Hematopoietic multipotent progenitor cell treated with erythropoietin and hydrocortisone succinate and interleukin-3 and kit ligand, for 6 days (in vitro differentiated cells): ENCODE data around the gene PDE4D.

Source experiments
- DNase-seq: peaks from one replicate; pipeline ENCODE4 v3.0.0-alpha.2; 2015

PDE4D gene

DNA sequence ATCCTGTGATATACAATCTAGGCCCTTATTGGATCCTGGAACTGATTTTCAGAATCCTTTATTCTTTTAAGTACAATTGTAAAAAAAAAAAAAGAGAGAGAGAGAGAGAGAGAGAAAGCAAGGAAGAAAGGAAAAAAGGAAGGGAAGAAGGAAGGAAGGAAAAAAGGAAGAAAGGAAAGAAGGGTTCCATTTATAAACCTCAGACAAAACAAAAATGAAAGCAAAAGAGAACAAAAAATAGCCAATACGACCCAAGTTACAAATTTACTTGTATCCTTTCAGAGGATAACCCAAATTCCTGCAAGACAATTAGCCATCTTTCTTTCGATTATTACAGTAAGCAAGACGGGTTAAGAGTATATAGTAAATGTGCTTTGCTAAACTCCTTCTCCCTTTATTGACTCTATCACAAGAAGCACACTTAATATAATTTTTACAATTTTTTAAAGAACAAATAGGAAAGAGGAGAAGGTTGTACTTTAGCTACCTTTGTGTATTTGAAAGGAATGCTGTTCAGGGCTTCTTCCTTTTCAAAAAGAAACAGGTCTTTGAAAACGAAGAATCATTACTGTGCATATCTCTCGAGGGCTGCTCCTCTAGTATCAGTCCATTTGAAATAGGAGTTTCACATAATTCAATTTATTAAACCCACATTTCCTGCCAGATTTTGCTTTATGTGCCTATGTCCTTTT, 767.4 kb downstream of the PDE4D start:
- DNase-seq = no peak

DNA sequence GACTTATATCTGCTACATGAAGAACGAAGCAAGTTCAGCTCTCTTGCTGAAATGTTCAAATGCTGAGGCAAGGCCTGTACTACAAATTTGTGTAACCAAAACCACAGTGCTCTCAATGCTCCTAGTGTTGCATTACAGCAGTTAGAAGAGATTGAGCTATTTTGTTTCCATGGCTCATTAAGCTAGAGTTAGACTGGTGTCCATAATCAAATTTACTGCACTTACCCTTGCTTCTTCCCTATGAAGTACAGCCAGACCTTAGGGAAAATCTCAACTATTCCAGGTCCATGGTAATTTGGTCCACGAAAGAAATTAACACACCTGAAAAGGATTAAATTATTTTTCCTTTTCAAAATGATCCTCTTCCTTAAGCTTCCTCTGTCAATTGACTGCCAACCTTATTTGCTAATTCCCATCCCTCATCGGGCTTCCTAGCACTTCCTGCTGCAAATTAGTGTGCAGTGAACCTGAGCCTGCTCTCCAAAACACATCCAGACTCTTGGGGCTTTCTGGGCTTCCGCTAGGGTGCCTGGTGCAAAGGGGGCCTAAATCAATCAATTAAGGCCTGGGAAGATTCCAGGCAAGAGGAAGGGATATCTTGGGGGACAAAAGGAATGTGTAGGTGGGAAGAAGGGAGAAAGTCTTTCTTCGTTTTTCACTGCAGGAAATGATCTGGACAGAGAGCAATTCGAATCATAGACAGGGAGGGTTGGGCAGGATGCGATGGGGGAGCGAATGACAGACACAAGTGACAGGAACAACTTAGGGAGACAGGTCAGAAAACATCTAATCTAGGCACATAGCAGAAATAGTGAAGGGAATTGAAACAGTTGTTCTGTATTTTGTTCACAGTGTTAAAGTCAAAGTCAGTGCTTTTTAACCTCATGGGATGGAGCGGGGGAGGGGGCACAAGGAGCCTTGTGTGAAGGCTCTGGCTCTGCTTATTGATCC, 768.2 kb downstream of the PDE4D start:
- peak; percentile 17 for DNase-seq

DNA sequence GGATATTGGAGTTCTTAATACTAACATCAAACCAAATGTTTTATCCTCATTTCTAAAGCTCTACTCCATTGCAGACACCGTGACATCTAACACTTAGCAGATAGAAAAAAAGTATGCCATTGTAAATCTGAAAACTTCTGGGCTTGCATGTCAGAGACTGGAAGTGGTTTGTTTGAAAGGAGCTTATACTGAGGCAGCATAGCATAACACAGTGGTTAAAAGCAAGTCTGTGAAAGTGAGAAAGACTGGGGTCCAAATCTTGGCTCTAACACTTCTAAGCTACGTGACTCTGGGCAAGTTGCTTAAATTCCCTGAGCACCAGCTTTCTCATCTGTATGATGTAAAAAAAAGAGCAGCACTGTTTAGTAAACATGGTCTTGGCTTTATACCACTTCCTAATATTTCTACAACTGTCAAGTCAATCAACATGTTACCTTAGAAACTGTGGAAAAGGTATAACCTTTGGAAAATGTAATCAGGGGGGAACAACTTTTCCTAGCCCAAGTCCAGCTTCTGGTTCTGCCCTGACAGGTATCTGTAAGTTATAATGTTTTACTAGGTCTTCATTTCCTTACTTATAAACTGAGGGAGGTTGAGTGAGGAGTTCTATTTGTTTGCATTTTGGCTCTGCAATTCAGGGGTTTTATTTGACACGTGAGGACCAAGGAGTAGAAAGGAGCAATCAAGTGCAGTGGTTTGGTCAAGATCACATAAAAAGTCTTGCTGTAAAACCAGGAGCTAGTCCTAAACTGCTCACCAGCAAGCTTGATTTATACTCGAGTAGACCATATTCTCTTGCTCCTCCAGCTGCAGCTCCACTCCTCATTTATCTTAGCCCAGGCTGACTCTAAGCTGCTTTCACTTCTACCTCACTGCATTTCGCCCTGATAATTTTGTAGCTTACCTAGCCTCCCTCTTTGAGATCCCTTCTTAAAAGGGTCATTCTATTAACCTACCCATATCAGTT, 769.6 kb downstream of the PDE4D start:
- DNase-seq = no peak

DNA sequence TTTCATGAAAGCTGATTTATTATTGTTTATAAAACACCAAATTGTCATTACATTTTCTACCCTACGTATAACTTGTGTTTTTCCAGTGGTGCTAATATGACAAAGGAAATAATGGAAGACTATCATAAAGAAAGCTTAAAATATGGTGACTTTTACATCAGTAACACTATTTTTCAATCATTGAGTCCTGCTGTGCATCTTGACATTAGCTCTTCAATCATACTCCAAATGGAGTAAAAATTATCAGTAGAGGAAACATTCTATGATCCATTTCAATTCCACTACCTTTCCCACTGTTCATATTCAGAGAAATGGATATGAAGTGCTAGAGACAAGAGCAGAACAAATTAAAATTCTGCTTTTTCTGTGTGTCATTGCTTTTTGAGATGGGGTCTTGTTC, 774.0 kb downstream of the PDE4D start:
- no peak for DNase-seq

DNA sequence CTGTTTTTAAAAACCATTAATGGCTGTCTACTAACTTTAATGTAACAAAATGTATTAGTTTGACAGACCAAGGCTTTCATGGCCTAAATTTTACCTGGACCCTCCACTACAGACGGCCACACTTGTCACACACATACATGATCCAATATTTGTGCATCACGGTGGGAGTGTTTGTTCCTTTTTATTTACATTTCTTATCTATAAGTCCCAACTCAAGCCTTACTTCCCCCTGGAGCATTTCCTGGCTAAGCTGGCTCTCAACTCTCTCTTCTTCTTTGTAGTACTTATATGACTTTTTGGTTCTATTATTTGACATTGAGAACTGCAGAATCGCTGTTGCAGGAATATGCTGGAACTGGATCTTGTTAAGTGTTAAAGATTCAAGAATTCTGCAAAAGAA, 776.2 kb downstream of the PDE4D start:
- no peak for DNase-seq

DNA sequence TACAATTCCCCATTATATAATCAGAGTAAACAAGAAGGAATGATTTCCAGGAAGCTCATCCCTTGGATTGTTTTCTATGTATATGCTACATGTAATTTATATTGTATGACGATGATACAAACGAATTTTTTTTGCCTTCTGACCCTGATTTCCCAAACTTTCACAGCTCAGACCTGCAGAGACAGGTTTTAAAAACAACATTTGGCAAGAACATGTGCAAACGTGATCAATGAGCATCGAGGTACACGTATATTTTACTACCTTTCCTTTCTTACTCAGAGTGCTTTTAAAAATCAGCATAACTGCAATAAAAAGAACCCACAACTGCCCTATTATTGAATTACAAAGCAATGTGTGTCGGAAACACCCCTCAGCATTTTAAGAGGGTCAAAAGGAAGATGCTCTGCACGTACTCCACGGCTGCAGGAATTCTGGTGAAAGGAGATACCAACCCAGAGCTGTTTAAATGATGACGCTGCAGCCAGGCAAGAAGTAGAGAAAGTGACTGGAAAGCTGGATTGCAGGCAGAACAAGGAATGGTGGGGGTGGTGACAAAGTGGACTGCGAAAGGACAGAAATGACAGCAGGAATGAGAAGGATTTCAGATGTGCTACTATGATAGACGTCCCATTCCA, 777.2 kb downstream of the PDE4D start:
- DNase-seq = no peak

DNA sequence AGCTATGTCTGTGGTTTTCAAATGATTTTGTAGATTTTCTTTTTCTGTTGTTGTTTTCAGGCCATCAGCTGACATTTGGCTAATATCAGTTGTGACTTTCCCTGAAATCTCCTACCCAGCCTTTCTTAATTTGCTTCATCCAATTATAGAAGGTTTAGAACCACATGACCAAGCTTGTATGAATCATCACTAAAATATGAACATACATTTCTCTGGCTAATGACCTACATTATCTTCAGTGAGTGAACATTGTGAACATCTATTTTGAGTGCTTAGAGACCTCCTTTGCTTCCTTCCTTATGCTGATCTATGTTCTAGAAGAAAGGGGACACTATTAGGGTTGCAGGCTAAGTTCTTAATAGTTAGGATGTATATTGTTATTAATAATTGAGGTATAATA, 778.2 kb downstream of the PDE4D start:
- DNase-seq = no peak

DNA sequence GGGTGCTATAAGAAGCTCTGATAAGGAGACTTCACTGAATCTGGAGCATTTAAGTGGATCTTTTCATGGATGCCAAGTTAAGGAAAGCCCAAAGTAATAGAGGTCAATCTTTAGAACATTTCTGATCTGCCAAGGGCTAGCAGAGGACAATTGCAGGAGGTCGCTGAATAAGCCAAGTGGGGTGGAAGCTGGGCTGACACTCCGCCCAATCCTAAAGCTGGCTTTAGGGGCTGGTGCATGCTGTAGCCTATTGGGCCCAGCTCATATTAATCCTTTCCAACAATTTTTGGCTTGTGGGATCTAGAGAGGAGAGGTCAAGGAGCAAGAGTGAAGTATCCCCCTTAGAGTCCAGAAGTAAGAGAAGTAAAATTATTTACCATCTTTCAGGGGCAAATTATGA, 784.1 kb downstream of the PDE4D start:
- no peak for DNase-seq

DNA sequence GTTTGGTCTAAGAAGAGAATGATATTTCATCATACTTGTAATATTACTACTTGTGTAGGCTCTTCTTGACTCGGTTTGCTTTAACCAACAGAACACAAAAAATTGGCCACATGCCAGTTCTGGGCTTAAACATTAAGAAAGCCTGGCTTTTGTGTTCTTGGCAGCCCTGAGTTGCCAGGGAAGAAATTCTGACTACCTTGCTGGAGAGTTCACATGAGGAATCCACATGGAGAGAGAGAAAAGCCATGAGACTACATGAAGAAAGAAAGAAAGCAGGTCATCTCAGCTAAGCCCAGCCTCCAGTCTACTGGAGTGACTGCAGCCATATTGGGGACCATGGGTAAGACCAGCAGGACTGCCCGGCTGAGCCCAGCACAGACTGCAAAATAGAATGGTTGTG, 785.8 kb downstream of the PDE4D start:
- no peak for DNase-seq

DNA sequence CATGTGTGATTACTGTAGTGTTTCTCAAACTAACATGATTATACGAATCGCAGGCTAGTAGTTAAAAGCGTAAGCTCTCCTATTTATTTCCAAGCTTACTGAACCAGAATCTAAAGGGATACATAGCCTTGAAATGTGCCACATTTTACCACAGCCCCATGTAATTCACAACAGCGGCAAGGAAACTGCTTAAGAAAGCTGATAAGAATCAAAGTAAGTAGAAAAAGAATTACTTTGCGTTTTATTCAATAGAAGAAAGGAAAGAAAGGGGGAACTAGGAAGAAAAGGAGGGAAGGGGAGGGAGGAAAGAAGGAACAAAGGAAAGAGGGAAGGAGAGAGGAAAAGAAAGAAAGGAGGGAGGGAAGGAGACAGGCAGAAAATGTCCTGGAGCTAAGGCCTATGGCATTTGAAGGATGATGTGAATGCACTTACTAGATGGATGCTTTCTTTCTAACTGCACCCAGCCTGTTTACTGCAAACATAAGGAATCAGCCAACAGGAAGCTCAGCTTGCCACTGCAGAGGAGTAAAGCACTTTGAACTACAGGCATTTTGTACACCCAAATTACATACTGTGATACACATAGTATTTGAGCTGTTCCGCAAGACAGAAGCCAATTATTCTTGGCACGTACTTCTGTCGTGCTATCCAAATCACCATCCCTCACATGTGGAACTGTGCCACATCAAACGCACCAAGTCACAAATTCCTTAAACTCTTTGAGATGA, 789.0 kb downstream of the PDE4D start:
- DNase-seq = no peak

DNA sequence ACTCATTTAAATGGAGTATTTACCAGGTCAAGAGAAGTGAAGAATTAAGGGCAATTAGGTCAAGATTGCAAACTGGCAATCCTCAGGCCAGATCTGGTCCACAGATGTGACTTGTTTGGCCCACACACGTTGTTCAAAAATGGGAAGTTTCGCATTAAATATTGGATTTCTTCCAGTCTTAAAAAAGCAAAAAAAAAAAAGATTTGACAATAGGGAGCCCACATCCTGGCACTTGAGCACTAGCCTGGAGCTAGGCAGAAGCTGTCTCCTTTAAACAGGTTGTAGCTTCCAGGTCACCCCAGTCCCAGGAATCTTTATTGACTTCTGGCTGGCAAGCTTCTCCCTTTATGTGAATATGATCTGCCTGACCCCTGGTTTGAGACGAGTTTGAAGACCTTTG, 790.2 kb downstream of the PDE4D start:
- no peak for DNase-seq

DNA sequence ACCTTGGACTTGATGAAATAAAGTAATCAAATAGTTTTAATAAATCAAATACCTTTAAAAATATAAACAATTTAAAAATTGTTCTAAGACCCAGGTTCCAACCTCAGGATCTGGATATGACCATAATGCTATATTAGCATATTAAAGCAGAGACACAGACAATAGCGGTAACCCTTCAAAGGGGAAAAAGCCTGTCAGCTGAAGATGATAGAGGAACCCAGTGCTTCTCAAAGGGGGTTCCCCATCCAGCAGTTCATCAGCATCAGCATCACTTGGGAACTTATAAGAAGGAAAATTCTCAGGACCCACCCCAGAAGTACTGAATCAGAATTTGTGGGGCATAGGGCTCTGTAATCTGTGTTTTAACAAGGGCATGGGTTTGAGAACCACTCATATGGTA, 791.1 kb downstream of the PDE4D start:
- DNase-seq = no peak

DNA sequence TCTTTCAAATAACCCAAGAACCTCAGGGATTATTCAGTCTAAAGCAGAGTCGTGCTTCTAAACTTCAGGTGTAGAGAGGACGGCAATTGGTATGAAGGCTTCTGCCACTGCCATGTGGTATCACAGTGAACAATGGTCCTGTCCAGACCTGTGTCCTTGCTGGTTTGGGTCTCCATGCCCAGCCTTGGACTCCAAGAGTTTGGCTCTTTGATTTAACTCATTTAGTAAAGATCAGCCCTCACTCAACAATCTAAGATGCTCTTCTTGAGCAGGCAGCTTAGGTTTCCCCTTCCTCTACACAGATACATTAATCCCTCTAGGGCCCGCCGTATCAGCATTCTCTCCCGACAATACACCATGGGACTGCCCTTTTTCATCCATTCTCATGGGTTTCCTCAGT, 792.7 kb downstream of the PDE4D start:
- no peak for DNase-seq

DNA sequence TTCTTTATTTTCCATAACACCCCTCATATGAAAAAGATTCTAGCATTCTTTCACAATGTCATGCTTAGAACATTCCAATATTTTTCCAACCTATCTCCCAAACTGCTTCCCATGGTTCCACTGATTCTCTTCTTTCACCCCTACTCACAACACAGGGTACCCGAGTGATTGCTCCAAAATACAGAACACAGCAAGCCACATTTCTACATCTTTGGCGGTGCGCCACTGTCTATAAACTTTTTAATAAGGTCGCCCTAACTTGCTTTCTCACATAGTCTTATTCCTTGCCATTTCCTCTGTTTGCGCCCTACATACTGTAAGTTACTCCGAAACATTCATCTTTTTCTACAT, 793.6 kb downstream of the PDE4D start:
- no peak for DNase-seq

DNA sequence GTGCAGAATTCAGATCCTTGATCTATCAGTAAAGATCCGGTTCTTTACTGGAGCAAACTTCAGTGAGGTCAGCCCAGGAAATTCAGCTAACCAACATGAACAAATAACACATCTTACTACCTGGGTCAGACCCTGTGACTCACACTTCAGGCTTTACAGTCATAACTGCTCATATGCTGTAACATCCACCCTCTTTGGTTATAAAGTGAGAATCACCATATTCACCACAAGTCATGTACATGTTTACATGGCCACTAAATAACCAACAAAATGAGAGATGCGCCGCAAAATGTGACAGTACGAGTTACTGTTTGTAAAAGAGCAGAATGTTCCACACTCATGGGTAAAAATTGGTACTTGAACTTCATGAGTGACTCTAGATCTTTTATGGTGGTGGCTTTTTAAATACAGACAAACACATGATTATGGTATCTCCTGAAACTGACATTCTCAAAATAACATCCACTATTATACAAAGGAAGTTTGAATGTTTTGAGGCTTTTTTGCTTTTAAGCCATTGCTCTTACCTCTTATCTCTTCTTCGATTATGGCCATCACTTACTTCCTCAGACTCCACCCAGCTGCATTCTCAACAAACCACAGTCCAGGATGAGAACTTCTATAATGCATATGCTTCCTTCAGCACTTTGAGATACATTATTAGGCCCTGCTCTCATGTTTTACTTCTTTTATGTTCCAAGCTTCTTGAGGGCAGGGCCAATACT, 794.1 kb downstream of the PDE4D start:
- peak; percentile 35 for DNase-seq

DNA sequence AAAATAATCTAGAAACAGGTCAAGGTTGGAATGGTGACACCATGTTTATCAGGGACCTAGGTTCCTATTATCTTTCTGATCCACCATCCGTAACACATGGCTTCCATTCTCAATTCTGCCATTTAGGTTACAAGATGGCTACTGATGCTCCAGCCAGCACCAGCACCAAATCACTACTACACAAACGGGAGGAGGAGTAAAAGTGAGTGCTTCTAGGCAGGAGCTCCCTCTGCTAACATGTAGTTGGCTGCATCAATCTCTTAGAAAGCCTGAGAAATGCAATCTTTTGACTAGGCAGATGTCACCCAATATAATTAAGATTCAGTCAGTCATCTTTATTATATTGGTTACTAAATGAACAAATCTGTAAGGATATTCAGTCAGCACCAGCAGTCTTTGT, 794.8 kb downstream of the PDE4D start:
- no peak for DNase-seq

DNA sequence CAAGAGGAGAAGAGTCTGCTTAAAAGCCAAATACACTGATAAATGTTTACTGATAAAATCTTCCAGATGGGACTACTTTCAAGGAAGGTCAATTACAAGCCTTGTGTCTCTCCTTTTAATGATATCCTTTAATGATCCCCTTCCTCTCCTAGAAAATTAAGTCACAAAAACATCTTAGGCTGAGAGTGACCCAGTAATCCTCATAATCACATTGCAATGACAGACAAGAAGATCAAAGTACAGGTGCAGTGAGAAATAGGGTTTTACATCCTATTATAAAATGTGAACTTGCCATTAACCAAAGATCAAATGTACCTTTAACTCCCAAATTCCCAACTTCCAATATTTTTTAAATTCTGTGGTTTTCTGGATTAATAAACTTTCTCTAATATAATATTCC, 795.8 kb downstream of the PDE4D start:
- DNase-seq = no peak

DNA sequence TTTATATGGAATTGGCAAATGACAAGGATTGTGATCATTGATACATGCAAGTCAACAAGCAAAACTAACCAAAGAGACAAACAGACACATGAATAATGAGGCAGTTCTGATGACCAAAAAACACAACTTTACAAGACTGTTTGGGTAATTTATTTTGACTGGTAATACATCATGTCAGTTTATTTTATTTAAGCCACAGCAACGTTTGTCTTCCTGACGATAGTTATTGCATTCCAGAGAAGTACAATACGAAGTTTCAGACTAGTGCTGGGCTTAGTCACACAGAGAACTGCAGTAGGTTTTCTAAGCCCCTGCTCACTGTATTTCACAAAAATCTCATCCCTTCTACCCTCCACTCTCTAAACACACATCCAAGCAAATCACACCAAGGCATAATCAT, 796.4 kb downstream of the PDE4D start:
- no peak for DNase-seq

DNA sequence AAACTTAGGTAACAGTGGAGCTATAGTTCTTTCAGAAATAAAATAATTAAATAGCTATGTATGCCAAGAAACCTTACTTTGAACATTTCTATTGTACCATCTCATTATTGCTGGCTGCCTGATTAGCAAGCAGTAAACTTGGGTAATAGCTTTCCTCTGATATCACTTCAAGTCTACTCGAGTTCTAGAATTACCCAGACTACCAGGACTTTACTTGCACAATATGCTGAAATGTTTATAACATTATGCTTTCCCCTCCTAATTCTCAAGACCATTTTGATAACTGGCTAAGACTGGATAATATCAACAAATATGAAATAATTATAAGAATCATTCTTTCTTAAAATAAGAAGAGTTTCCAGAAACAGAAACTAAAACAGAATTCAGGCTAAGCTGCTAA, 798.0 kb downstream of the PDE4D start:
- no peak for DNase-seq

DNA sequence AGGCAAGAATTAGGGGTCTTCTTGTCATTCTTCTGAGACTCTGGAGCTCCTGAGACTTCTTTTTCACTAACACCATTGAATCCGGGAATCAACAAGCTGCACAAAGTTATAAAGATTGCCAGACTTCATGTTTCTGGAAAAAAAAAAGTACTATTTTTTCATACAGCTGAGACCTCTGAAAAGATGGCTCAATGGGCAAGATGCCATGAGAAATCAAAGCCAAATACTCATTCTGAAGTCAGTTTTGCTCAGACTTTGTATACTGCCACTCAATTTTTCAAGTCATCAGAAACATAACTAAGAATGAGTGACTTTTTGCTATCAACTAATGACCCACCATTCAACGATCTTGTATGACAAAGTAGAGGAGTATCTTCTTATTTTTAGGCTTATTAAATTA, 798.7 kb downstream of the PDE4D start:
- DNase-seq = no peak

DNA sequence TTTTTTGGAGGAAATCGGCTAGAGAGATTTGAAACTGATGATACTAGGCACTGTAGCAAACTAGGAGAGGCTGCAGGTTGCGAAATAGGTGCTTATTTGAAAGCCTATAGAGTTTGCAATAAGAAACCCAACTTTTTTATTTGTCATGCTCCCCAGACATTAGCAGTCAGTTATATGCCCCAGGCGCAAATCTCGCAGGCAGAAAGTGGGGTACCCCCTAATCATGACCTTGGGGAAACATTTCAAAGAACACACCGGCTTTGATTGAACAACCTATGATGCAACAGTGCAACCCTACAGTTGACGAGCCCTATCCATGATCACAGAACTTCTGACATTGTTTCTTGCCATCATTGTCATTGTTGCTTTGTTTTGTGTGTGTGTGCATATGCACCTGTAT, 800.2 kb downstream of the PDE4D start:
- peak; percentile 31 for DNase-seq
